WTC11 (cell line): ENCODE measurements around the gene SHROOM3. TPM values are rescaled to one million over a fixed set of nuclear protein-coding genes. Genes with fewer than 3 reads are reported as not detected.

Experiments
- CBFB ChIP-seq: sonication (generic); formaldehyde crosslinking; IDR thresholded peaks from 2 replicates; pipeline ENCODE4 v1.8.1; 2022; ENCODE audit warnings: mild to moderate bottlenecking, low read depth, missing genetic modification reagents
- CREM ChIP-seq: sonication (generic); formaldehyde crosslinking; IDR thresholded peaks from 2 replicates; pipeline ENCODE4 v1.8.1; 2022; ENCODE audit warnings: mild to moderate bottlenecking, missing genetic modification reagents, moderate library complexity
- FOXK1 ChIP-seq: sonication (generic); formaldehyde crosslinking; IDR thresholded peaks from 2 replicates; pipeline ENCODE4 v1.8.0; 2022; ENCODE audit warnings: mild to moderate bottlenecking, moderate library complexity, missing genetic modification reagents
- FOXP1 ChIP-seq: sonication (generic); formaldehyde crosslinking; IDR thresholded peaks from 2 replicates; pipeline ENCODE4 v1.8.0; 2022; ENCODE audit warnings: missing genetic modification reagents, mild to moderate bottlenecking, moderate library complexity, borderline replicate concordance
- GRHL2 ChIP-seq: fragments of 250-450 bp; sonication (Bioruptor Pico); IDR thresholded peaks from 2 replicates; pipeline ENCODE4 v1.8.0; 2022; ENCODE audit warnings: mild to moderate bottlenecking, moderate library complexity; ENCODE audit not compliant: insufficient replicate concordance, severe bottlenecking
- JAZF1 ChIP-seq: fragments of 250-450 bp; sonication (Bioruptor Pico); IDR thresholded peaks from 2 replicates; pipeline ENCODE4 v1.9.0; 2021; ENCODE audit warnings: moderate library complexity, mild to moderate bottlenecking, inconsistent platforms
- MXD4 ChIP-seq: fragments of 250-450 bp; sonication (Bioruptor Pico); IDR thresholded peaks from 2 replicates; pipeline ENCODE4 v1.8.0; 2021; ENCODE audit warnings: mild to moderate bottlenecking, moderate library complexity, borderline replicate concordance
- MYBL2 ChIP-seq: sonication (generic); formaldehyde crosslinking; IDR thresholded peaks from 2 replicates; pipeline ENCODE4 v1.8.1; 2023; ENCODE audit warnings: mild to moderate bottlenecking, moderate library complexity, missing genetic modification reagents
- NFE2L1 ChIP-seq: sonication (generic); formaldehyde crosslinking; IDR thresholded peaks from 2 replicates; pipeline ENCODE4 v1.8.1; 2023; ENCODE audit warnings: missing genetic modification reagents
- NFYB ChIP-seq: sonication (generic); formaldehyde crosslinking; conservative IDR thresholded peaks from 2 replicates; pipeline ENCODE4 v1.8.0; 2022; ENCODE audit warnings: low read depth, missing genetic modification reagents
- NR2C2 ChIP-seq: sonication (generic); formaldehyde crosslinking; IDR thresholded peaks from 2 replicates; pipeline ENCODE4 v1.8.0; 2022; ENCODE audit warnings: mild to moderate bottlenecking, missing genetic modification reagents
- SMAD3 ChIP-seq: sonication (generic); formaldehyde crosslinking; IDR thresholded peaks from 2 replicates; pipeline ENCODE4 v1.8.0; 2022; ENCODE audit warnings: missing genetic modification reagents, mild to moderate bottlenecking, borderline replicate concordance
- SMAD4 ChIP-seq: sonication (generic); formaldehyde crosslinking; IDR thresholded peaks from 2 replicates; pipeline ENCODE4 v1.8.0; 2022; ENCODE audit warnings: mild to moderate bottlenecking, missing genetic modification reagents
- TP53 ChIP-seq: sonication (generic); formaldehyde crosslinking; IDR thresholded peaks from 2 replicates; pipeline ENCODE4 v1.8.1; 2023; ENCODE audit warnings: mild to moderate bottlenecking, missing genetic modification reagents
- ZNF219 ChIP-seq: sonication (generic); formaldehyde crosslinking; IDR thresholded peaks from 2 replicates; pipeline ENCODE4 v1.8.0; 2023; ENCODE audit warnings: missing genetic modification reagents, mild to moderate bottlenecking, borderline replicate concordance
- ZNF317 ChIP-seq: sonication (generic); formaldehyde crosslinking; IDR thresholded peaks from 2 replicates; pipeline ENCODE4 v1.8.1; 2023; ENCODE audit warnings: low read depth, mild to moderate bottlenecking, moderate library complexity, missing genetic modification reagents, borderline replicate concordance
- ZNF396 ChIP-seq: fragments of 250-450 bp; sonication (Bioruptor Pico); IDR thresholded peaks from 2 replicates; pipeline ENCODE4 v1.8.0; 2021; ENCODE audit warnings: mild to moderate bottlenecking, moderate library complexity, borderline replicate concordance
- ZNF416 ChIP-seq: fragments of 250-450 bp; sonication (Bioruptor Pico); IDR thresholded peaks from 2 replicates; pipeline ENCODE4 v1.9.0; 2021; ENCODE audit warnings: mild to moderate bottlenecking, inconsistent platforms
- ZNF423 ChIP-seq: fragments of 250-450 bp; sonication (Bioruptor Pico); IDR thresholded peaks from 2 replicates; pipeline ENCODE4 v2.1.2; 2022; ENCODE audit warnings: mild to moderate bottlenecking, moderate library complexity
- total RNA-seq: library from RNA; stranded (reverse); gene quantifications from 3 replicates; pipeline ENCODE4 v1.2.3, GENCODE V29; 2021
- TF ChIP-seq, protein P1 (sequence below): sonication (generic); formaldehyde crosslinking; IDR thresholded peaks from 2 replicates; pipeline ENCODE4 v1.8.0; 2022; ENCODE audit warnings: missing genetic modification reagents
- TF ChIP-seq, protein P2 (sequence below): sonication (generic); formaldehyde crosslinking; IDR thresholded peaks from 2 replicates; pipeline ENCODE4 v1.8.1; 2023; ENCODE audit warnings: mild to moderate bottlenecking, missing genetic modification reagents
- TF ChIP-seq, protein P3 (sequence below): fragments of 200-600 bp; IDR thresholded peaks from 2 replicates; pipeline ENCODE4 v1.8.0; 2022; ENCODE audit warnings: antibody characterized with exemption
- TF ChIP-seq, protein P4 (sequence below): sonication (generic); formaldehyde crosslinking; IDR thresholded peaks from 2 replicates; pipeline ENCODE4 v1.8.1; 2022; ENCODE audit warnings: low read depth, missing genetic modification reagents, borderline replicate concordance
- TF ChIP-seq, protein P5 (sequence below): sonication (generic); formaldehyde crosslinking; IDR thresholded peaks from 2 replicates; pipeline ENCODE4 v1.8.1; 2023; ENCODE audit warnings: mild to moderate bottlenecking, moderate library complexity, missing genetic modification reagents
- TF ChIP-seq, protein P6 (sequence below): sonication (generic); formaldehyde crosslinking; conservative IDR thresholded peaks from 2 replicates; pipeline ENCODE4 v1.8.1; 2022; ENCODE audit warnings: mild to moderate bottlenecking, missing genetic modification reagents
- TF ChIP-seq, protein P7 (sequence below): fragments of 250-450 bp; sonication (Bioruptor Pico); IDR thresholded peaks from 2 replicates; pipeline ENCODE4 v1.9.0; 2021; ENCODE audit warnings: mild to moderate bottlenecking

Gene SHROOM3
- total RNA-seq, 1 experiment from 2014 or later = 71.9 TPM

DNA sequence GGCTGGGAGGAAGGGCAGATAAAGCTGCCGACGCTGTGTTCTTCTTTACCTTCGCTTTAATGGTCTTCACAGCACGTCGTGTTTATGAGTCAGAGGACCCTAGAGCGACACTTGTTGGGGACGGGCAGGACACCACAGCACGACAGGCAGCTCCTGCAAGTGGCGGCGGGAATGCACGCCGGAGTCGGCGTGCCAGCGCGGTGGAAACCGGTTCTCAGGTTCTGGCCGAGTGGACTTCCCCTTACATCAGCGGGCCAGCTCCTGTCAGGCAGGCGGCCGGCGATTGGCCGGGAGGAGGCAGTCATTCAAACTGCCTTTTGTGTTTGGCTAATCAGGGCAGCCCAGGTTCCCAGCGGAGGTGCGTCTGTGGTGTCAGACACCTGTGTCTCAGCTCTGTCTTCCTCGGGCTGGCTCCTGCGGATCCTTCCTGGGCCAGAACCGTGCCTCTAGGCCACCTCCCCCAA lies 150.9 kb downstream of the SHROOM3 start (continued):
- TF ChIP-seq, protein P1, sequence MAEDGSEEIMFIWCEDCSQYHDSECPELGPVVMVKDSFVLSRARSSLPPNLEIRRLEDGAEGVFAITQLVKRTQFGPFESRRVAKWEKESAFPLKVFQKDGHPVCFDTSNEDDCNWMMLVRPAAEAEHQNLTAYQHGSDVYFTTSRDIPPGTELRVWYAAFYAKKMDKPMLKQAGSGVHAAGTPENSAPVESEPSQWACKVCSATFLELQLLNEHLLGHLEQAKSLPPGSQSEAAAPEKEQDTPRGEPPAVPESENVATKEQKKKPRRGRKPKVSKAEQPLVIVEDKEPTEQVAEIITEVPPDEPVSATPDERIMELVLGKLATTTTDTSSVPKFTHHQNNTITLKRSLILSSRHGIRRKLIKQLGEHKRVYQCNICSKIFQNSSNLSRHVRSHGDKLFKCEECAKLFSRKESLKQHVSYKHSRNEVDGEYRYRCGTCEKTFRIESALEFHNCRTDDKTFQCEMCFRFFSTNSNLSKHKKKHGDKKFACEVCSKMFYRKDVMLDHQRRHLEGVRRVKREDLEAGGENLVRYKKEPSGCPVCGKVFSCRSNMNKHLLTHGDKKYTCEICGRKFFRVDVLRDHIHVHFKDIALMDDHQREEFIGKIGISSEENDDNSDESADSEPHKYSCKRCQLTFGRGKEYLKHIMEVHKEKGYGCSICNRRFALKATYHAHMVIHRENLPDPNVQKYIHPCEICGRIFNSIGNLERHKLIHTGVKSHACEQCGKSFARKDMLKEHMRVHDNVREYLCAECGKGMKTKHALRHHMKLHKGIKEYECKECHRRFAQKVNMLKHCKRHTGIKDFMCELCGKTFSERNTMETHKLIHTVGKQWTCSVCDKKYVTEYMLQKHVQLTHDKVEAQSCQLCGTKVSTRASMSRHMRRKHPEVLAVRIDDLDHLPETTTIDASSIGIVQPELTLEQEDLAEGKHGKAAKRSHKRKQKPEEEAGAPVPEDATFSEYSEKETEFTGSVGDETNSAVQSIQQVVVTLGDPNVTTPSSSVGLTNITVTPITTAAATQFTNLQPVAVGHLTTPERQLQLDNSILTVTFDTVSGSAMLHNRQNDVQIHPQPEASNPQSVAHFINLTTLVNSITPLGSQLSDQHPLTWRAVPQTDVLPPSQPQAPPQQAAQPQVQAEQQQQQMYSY (CRISPR knock-in tag) = no peak
- TF ChIP-seq NFYB (CRISPR knock-in tag) (0 out of 2 replicates have a peak, but pooled peaks have one; percentile 38), JAZF1 (CRISPR knock-in tag) (no peak), MYBL2 (CRISPR knock-in tag) (no peak), GRHL2 (no peak), TP53 (CRISPR knock-in tag) (no peak), FOXP1 (CRISPR knock-in tag) (peak; percentile 21; the same call in 1 of the 2 replicates), SMAD4 (CRISPR knock-in tag) (no peak), ZNF423 (CRISPR knock-in tag) (no peak), MXD4 (CRISPR knock-in tag) (no peak), CREM (CRISPR knock-in tag) (0 out of 2 replicates have a peak, but pooled peaks have one; percentile 40), CBFB (0 out of 2 replicates have a peak, but pooled peaks have one; percentile 35), FOXK1 (CRISPR knock-in tag) (0 out of 2 replicates have a peak, but pooled peaks have one; percentile 30), ZNF317 (CRISPR knock-in tag) (no peak), NR2C2 (CRISPR knock-in tag) (no peak), NFE2L1 (CRISPR knock-in tag) (no peak), ZNF396 (no peak), ZNF416 (no peak), SMAD3 (CRISPR knock-in tag) (no peak), ZNF219 (CRISPR knock-in tag) (no peak)
- TF ChIP-seq, protein P2, sequence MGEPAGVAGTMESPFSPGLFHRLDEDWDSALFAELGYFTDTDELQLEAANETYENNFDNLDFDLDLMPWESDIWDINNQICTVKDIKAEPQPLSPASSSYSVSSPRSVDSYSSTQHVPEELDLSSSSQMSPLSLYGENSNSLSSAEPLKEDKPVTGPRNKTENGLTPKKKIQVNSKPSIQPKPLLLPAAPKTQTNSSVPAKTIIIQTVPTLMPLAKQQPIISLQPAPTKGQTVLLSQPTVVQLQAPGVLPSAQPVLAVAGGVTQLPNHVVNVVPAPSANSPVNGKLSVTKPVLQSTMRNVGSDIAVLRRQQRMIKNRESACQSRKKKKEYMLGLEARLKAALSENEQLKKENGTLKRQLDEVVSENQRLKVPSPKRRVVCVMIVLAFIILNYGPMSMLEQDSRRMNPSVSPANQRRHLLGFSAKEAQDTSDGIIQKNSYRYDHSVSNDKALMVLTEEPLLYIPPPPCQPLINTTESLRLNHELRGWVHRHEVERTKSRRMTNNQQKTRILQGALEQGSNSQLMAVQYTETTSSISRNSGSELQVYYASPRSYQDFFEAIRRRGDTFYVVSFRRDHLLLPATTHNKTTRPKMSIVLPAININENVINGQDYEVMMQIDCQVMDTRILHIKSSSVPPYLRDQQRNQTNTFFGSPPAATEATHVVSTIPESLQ (CRISPR knock-in tag) = no peak
- TF ChIP-seq, protein P3, sequence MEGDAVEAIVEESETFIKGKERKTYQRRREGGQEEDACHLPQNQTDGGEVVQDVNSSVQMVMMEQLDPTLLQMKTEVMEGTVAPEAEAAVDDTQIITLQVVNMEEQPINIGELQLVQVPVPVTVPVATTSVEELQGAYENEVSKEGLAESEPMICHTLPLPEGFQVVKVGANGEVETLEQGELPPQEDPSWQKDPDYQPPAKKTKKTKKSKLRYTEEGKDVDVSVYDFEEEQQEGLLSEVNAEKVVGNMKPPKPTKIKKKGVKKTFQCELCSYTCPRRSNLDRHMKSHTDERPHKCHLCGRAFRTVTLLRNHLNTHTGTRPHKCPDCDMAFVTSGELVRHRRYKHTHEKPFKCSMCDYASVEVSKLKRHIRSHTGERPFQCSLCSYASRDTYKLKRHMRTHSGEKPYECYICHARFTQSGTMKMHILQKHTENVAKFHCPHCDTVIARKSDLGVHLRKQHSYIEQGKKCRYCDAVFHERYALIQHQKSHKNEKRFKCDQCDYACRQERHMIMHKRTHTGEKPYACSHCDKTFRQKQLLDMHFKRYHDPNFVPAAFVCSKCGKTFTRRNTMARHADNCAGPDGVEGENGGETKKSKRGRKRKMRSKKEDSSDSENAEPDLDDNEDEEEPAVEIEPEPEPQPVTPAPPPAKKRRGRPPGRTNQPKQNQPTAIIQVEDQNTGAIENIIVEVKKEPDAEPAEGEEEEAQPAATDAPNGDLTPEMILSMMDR = no peak
- TF ChIP-seq, protein P4, sequence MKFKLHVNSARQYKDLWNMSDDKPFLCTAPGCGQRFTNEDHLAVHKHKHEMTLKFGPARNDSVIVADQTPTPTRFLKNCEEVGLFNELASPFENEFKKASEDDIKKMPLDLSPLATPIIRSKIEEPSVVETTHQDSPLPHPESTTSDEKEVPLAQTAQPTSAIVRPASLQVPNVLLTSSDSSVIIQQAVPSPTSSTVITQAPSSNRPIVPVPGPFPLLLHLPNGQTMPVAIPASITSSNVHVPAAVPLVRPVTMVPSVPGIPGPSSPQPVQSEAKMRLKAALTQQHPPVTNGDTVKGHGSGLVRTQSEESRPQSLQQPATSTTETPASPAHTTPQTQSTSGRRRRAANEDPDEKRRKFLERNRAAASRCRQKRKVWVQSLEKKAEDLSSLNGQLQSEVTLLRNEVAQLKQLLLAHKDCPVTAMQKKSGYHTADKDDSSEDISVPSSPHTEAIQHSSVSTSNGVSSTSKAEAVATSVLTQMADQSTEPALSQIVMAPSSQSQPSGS (CRISPR knock-in tag) = no peak
- TF ChIP-seq, protein P5, sequence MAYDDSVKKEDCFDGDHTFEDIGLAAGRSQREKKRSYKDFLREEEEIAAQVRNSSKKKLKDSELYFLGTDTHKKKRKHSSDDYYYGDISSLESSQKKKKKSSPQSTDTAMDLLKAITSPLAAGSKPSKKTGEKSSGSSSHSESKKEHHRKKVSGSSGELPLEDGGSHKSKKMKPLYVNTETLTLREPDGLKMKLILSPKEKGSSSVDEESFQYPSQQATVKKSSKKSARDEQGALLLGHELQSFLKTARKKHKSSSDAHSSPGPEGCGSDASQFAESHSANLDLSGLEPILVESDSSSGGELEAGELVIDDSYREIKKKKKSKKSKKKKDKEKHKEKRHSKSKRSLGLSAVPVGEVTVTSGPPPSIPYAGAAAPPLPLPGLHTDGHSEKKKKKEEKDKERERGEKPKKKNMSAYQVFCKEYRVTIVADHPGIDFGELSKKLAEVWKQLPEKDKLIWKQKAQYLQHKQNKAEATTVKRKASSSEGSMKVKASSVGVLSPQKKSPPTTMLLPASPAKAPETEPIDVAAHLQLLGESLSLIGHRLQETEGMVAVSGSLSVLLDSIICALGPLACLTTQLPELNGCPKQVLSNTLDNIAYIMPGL (CRISPR knock-in tag) = no peak
- TF ChIP-seq, protein P6, sequence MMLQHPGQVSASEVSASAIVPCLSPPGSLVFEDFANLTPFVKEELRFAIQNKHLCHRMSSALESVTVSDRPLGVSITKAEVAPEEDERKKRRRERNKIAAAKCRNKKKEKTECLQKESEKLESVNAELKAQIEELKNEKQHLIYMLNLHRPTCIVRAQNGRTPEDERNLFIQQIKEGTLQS (CRISPR knock-in tag) = no peak
- TF ChIP-seq, protein P7, sequence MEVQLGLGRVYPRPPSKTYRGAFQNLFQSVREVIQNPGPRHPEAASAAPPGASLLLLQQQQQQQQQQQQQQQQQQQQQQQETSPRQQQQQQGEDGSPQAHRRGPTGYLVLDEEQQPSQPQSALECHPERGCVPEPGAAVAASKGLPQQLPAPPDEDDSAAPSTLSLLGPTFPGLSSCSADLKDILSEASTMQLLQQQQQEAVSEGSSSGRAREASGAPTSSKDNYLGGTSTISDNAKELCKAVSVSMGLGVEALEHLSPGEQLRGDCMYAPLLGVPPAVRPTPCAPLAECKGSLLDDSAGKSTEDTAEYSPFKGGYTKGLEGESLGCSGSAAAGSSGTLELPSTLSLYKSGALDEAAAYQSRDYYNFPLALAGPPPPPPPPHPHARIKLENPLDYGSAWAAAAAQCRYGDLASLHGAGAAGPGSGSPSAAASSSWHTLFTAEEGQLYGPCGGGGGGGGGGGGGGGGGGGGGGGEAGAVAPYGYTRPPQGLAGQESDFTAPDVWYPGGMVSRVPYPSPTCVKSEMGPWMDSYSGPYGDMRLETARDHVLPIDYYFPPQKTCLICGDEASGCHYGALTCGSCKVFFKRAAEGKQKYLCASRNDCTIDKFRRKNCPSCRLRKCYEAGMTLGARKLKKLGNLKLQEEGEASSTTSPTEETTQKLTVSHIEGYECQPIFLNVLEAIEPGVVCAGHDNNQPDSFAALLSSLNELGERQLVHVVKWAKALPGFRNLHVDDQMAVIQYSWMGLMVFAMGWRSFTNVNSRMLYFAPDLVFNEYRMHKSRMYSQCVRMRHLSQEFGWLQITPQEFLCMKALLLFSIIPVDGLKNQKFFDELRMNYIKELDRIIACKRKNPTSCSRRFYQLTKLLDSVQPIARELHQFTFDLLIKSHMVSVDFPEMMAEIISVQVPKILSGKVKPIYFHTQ (CRISPR knock-in tag) = no peak
